ENCODE measurements around the gene A1CF.
"Not testable (repeated sequence)": the region's sequence is repeated elsewhere in the genome, so short reads cannot be mapped to it uniquely, and the experiment has no call there.

A1CF gene

GRCh38 chr10:50799595-50799994 is 85.8 kb downstream of the A1CF start:
- in situ Hi-C loops (cut with MboI; ENCODE audit: low sequenced_read_pairs, unreplicated experiment): no loop called here
- TF ChIP-seq, protein P1, sequence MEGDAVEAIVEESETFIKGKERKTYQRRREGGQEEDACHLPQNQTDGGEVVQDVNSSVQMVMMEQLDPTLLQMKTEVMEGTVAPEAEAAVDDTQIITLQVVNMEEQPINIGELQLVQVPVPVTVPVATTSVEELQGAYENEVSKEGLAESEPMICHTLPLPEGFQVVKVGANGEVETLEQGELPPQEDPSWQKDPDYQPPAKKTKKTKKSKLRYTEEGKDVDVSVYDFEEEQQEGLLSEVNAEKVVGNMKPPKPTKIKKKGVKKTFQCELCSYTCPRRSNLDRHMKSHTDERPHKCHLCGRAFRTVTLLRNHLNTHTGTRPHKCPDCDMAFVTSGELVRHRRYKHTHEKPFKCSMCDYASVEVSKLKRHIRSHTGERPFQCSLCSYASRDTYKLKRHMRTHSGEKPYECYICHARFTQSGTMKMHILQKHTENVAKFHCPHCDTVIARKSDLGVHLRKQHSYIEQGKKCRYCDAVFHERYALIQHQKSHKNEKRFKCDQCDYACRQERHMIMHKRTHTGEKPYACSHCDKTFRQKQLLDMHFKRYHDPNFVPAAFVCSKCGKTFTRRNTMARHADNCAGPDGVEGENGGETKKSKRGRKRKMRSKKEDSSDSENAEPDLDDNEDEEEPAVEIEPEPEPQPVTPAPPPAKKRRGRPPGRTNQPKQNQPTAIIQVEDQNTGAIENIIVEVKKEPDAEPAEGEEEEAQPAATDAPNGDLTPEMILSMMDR (IDR thresholded peaks at IDR 0.05; ENCODE audit: borderline replicate concordance, control extremely low read depth, extremely low read depth, insufficient read depth, missing control alignments): no peak
- no peak for DNase-seq (ENCODE audit: low spot score)

DNA sequence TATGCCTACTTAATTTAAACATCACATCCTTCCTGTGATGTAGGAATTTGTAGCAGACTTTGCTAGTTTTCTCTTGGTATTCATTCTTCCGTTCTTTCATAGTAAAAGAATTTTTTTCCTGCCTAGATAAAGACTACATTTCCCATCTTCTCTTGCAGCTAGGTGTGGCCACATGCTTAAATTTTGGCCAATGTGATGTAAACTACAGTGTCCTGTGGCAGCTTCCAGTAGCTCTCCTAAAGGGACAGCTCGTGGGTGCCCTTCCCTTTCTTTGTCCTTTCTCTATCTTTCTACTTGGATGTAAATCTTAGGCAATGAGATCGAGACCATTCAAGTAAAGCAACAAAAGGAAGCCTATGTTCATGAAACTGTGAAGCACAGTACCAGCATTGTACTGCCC is 87.1 kb downstream of the A1CF start:
- TF ChIP-seq, protein P1 (IDR thresholded peaks at IDR 0.05; ENCODE audit: borderline replicate concordance, control extremely low read depth, extremely low read depth, insufficient read depth, missing control alignments): no peak
- in situ Hi-C loops (cut with MboI; ENCODE audit: low sequenced_read_pairs, unreplicated experiment): no loop called here
- DNase-seq (ENCODE audit: low spot score): no peak

GRCh38 chr10:50796693-50797092 is 88.7 kb downstream of the A1CF start:
- in situ Hi-C loops (cut with MboI; ENCODE audit: low sequenced_read_pairs, unreplicated experiment): no loop called here
- DNase-seq (ENCODE audit: low spot score): no peak

DNA sequence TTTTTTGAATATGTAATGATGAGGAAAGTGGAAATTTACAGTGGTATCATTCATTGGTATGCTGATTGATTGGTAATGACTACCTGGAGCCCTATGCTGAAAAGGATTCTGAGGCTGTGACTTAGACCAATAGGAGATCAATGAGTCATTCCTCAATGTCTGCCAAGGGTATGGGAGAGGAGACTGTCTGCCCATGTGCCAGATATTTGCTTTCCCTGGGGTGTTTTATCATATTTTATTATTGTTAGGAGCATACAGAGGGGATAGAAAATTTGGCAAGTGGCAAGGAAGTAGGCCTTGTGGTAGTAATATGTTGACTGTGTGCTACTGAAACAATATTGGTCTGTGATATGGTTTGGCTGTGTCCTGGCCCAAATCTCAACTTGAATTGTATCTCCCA is 90.9 kb downstream of the A1CF start:
- TF ChIP-seq, protein P1 (IDR thresholded peaks at IDR 0.05; ENCODE audit: borderline replicate concordance, control extremely low read depth, extremely low read depth, insufficient read depth, missing control alignments): no peak
- in situ Hi-C loops (cut with MboI; ENCODE audit: low sequenced_read_pairs, unreplicated experiment): no loop called here

More at GRCh38 chr10:50796693-50797092, 88.7 kb downstream of the A1CF start:
- TF ChIP-seq, protein P1 (IDR thresholded peaks at IDR 0.05; ENCODE audit: borderline replicate concordance, control extremely low read depth, extremely low read depth, insufficient read depth, missing control alignments): no peak

DNA sequence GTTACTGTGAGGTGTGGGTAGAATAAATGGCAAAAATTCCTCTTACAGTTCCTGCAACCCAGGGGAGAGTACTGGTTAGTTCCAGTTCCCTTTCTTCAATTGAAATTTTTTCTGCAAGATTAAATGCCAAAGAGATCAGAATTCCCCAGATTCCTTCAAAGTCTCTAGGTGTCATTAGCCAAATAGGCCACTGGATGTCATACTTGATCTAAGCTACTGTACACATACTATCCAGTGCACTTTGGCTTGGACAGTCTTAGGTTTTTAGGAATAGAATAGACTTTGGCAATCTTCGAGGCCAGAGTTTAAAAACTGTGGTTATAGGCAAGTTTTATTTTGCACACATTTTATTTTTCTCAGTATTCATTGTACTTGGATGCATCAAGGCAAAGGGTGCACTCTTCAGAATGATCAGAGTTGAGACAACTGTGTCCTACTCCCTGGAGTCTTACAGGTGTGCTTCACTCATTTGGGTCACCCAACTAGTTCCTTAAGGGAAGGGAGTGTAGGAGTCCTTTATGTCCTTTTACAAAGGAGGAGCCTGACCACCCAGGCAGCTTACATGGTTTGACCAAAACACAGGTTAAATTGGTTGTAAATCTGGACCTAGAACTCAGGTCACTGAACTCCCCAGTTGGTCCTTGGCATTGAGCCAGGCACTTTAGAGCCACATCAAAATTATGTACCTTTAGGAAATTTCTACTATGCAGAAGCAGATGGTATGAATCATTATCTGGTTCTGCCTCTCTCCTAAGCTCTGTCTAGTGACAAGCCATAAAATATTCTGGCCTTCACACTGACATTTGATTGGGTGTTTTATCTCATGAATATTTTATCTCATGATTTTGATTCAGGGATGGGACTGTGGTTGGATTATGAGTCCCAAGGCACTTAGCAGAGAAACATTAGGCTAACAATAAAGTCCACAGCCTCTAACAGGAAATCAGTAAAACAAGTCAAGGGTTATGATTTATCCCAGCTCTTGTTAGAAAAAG is 96.2 kb downstream of the A1CF start:
- TF ChIP-seq, protein P1 (IDR thresholded peaks at IDR 0.05; ENCODE audit: borderline replicate concordance, control extremely low read depth, extremely low read depth, insufficient read depth, missing control alignments): no peak
- in situ Hi-C loops (cut with MboI; ENCODE audit: low sequenced_read_pairs, unreplicated experiment): no loop called here
- DNase-seq (ENCODE audit: low spot score): peak; percentile 20

More for the DNA sequence above, 90.9 kb downstream of the A1CF start:
- no peak for DNase-seq (ENCODE audit: low spot score)

- DNase-seq (ENCODE audit: low spot score); in situ Hi-C loops (cut with MboI; ENCODE audit: low sequenced_read_pairs, unreplicated experiment): not testable (repeated sequence)
Measured at GRCh38 chr10:50787962-50788361, 97.5 kb downstream of the A1CF start.

DNA sequence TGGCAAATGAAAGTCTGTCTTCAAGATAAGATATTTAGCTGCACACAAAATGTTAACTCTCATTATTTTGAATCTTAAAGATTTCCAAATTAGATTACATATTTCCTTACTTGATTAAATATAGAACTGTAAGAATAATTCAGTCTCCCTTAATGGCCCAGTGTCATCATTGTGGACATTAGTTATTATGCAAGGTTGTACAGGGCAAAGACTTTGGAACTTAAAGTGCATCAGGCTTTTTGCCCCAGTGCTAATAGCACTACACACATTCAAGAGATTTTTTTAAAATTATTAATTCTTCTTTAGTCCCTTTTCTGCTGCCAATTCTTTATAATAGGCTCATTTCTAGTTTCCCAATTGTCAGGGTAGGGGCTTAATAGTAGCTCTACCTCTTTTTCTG is 103.4 kb downstream of the A1CF start:
- DNase-seq (ENCODE audit: low spot score); in situ Hi-C loops (cut with MboI; ENCODE audit: low sequenced_read_pairs, unreplicated experiment): not testable (repeated sequence)

- in situ Hi-C loops (cut with MboI; ENCODE audit: low sequenced_read_pairs, unreplicated experiment); DNase-seq (ENCODE audit: low spot score): not testable (repeated sequence)
Measured at GRCh38 chr10:50780036-50780435, 105.4 kb downstream of the A1CF start.

DNA sequence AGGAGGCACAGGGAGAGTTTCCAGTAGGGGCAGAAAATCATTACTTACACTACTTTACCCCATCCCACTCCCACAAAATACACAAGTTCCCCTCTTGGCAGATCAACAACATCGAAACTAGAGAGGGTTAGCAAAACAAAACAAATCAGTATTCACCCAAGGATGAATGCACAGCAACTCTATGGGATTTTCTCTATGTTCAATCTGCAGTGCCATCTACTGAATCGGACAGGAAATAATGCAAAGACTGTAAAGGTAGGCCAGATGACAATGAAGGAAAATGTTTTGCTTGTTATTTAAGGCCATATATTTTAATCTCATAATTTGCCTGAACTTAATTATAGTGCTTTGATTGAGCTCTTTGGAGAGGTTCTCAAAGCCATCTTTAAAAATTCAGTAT is 110.6 kb downstream of the A1CF start:
- DNase-seq (ENCODE audit: low spot score); in situ Hi-C loops (cut with MboI; ENCODE audit: low sequenced_read_pairs, unreplicated experiment): not testable (repeated sequence)

DNA sequence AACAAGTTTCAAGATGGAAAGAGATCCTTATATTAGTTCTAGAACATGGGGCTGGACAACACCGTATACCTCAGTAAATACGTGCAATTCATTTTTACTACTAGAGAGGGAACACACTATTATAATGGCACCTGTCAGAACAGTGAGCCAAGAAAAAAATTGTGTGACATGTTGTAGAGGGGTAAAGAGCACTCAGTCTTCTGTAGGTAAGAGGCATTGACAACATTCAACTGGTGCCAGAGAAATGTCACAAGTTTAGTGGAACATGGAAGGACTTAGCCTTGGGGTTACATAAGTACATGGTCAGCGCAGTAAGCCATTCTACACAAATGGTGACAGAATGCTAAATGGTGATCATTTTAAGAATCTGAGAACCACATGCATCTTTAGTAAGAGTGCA is 113.4 kb downstream of the A1CF start:
- in situ Hi-C loops (cut with MboI; ENCODE audit: low sequenced_read_pairs, unreplicated experiment); DNase-seq (ENCODE audit: low spot score): not testable (repeated sequence)

DNA sequence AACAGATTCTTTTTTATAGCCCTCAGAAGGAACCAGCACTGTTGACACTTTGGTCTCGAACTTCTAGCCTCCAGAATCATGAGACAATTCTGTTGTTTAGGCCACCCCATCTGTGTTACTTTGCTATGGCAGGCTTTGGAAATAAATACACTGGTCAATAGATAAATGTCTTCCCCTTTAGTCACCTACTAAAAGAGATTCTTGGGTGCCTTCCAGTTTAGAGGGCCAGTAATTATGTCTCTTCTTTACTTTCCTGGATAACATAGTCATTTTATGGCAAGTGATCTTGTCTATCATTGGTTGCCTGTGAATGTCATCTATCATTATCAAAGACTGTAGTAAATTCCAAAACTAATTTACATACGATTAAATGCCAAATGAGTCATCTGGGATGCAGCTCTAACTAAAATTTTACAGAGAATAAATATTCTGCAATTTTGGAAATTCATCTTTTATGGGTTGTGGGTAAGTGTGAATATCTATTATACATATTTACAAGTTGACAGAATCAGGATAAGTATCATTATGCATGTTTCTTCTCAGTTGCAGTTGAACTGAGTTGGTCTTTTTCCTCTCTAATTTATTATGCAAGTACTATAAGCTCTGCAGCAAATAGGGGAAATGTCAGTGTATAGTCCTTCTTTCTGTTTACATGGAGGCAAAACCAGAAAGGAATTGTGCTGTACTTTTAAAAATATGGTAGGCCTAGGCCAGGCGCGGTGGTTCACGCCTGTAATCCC is 118.5 kb downstream of the A1CF start:
- DNase-seq (ENCODE audit: low spot score); in situ Hi-C loops (cut with MboI; ENCODE audit: low sequenced_read_pairs, unreplicated experiment): not testable (repeated sequence)

All from GM13976 (cell line).